ENCODE data around the gene NPEPPS. TPM values are rescaled to one million over a fixed set of nuclear protein-coding genes. Genes with fewer than 3 reads are reported as not detected.

NPEPPS gene
- total and polyA plus RNA-seq, 7 donors, result 42.8 to 164 (median 89.2) TPM

- peaks cover 0 to 54% (median 44%) of the 10 kb centered on the region in 4 donors for H3K4me1 ChIP-seq
- no peaks in the 10 kb centered on the region for H3K27me3 ChIP-seq
- no peak for TF ChIP-seq CTCF (IDR thresholded peaks at IDR 0.05)
- no peak for TF ChIP-seq POLR2A (IDR thresholded peaks at IDR 0.05)
- TF ChIP-seq EP300 (IDR thresholded peaks at IDR 0.05), result no peak
- no peak for TF ChIP-seq POLR2AphosphoS5 (IDR thresholded peaks at IDR 0.05)
- intact Hi-C loops (cut with DNase I), result loop anchor here (5.0 kb wide), 1 partner anchor 44 kb away; no protein-coding TSS in a partner anchor
- peaks cover 19 to 65% (median 43%) of the 10 kb centered on the region in 4 donors for H3K36me3 ChIP-seq
- no peak overlapping the region for H3K27ac ChIP-seq
- WGBS, 2 donors, result 62 to 90% methylated on average over 2 of the region's 2 CpGs
- H3K4me3 ChIP-seq, result no peak overlapping the region
- DNase-seq, result no peak
- H3K9me3 ChIP-seq, result no peaks in the 10 kb centered on the region
Observed at GRCh38 chr17:47653442-47653841, 122.5 kb downstream of the NPEPPS start.

- WGBS, 2 donors, result 51 to 63% methylated on average over 6 of the region's 6 CpGs
- intact Hi-C loops (cut with DNase I), result loop anchor here (5.0 kb wide), 1 partner anchor 42 kb away; no protein-coding TSS in a partner anchor
- Histone ChIP-seq H3K4me1 (peaks cover 0 to 56% (median 48%) of the 10 kb centered on the region in 4 donors), H3K36me3 (peaks cover 27 to 80% (median 56%) of the 10 kb centered on the region in 4 donors), H3K9me3 (no peaks in the 10 kb centered on the region), H3K4me3 (no peak overlapping the region), H3K27ac (no peak overlapping the region), H3K27me3 (no peaks in the 10 kb centered on the region)
- no peak for DNase-seq
- TF ChIP-seq POLR2A (IDR thresholded peaks at IDR 0.05), result no peak
- no peak for TF ChIP-seq CTCF (IDR thresholded peaks at IDR 0.05)
- no peak for TF ChIP-seq POLR2AphosphoS5 (IDR thresholded peaks at IDR 0.05)
- TF ChIP-seq EP300 (IDR thresholded peaks at IDR 0.05), result no peak
Observed at GRCh38 chr17:47654991-47655390, 124.1 kb downstream of the NPEPPS start.

GRCh38 chr17:47660064-47660492 is 129.2 kb downstream of the NPEPPS start:
- TF ChIP-seq EP300 (IDR thresholded peaks at IDR 0.05) (no peak), POLR2AphosphoS5 (IDR thresholded peaks at IDR 0.05) (peak in 2 of 4 donors; percentile 33 to 63), CTCF (IDR thresholded peaks at IDR 0.05) (peak in 1 of 4 experiments; percentile 21)
- H3K4me3 ChIP-seq, result peak overlapping the region in 1 of 4 donors; percentile 11
- WGBS, 2 donors, result 15 to 17% methylated on average over 6 of the region's 6 CpGs
- H3K9me3 ChIP-seq, result no peaks in the 10 kb centered on the region
- intact Hi-C loops (cut with DNase I), result loop anchor here (5.0 kb wide), 1 partner anchor 142 kb away; no protein-coding TSS in a partner anchor
- DNase-seq, result no peak
- peak overlapping the region in 3 of 4 donors; percentile 3 to 58 (median 25) for H3K27ac ChIP-seq
- no peaks in the 10 kb centered on the region for H3K27me3 ChIP-seq
- peaks cover 0 to 27% (median 14%) of the 10 kb centered on the region in 4 donors for H3K4me1 ChIP-seq
- H3K36me3 ChIP-seq, result peaks cover 46 to 100% (median 74%) of the 10 kb centered on the region in 4 donors

GRCh38 chr17:47663912-47664623 is 133.2 kb downstream of the NPEPPS start:
- H3K27ac ChIP-seq, result peak overlapping the region in 1 of 4 donors; percentile 19

More at GRCh38 chr17:47663912-47664623, 133.2 kb downstream of the NPEPPS start:
- Histone ChIP-seq H3K36me3 (peaks cover 28 to 98% (median 73%) of the 10 kb centered on the region in 4 donors), H3K9me3 (no peaks in the 10 kb centered on the region), H3K4me3 (no peak overlapping the region), H3K4me1 (peaks cover 0 to 18% (median 10%) of the 10 kb centered on the region in 4 donors), H3K27me3 (no peaks in the 10 kb centered on the region)
- 38 to 41% methylated on average over 6 of the region's 6 CpGs for WGBS, 2 donors
- TF ChIP-seq POLR2AphosphoS5 (IDR thresholded peaks at IDR 0.05) (peak in 1 of 4 donors; percentile 8), CTCF (IDR thresholded peaks at IDR 0.05) (peak; percentile 41 to 68 (median 60)), POLR2A (IDR thresholded peaks at IDR 0.05) (no peak)
- intact Hi-C loops (cut with DNase I), result loop anchor here (5.0 kb wide), 1 partner anchor 138 kb away; no protein-coding TSS in a partner anchor
- DNase-seq, result peak; percentile 68
